ENCODE measurements around the gene ADGRB3.

- TF ChIP-seq CTCF (IDR thresholded peaks at IDR 0.05) (no peak), POLR2A (IDR thresholded peaks at IDR 0.05) (no peak), POLR2AphosphoS5 (IDR thresholded peaks at IDR 0.05) (no peak)
These were observed 596.9 kb downstream of the ADGRB3 start for GRCh38 chr6:69232008-69232407.
